ENCODE data around the gene SH2D7.
A peak's percentile ranks its signal among the peaks of the same experiment; 100 is the strongest.

Gene SH2D7

GRCh38 chr15:78103406-78104118 is 11.2 kb downstream of the SH2D7 start:
- no peak overlapping the region for H2AFZ ChIP-seq (ENCODE audit: insufficient read depth, low read length, poor library complexity)
- no peak overlapping the region for H4K12ac ChIP-seq (ENCODE audit: low read depth, low read length)
- H3K4me3 ChIP-seq (ENCODE audit: low read depth, low read length), result no peak overlapping the region
- H3K9me3 ChIP-seq (ENCODE audit: insufficient read depth, low read depth, low read length), result no peaks in the 10 kb centered on the region
- H4K91ac ChIP-seq (ENCODE audit: low read depth, low read length), result peak overlapping the region; percentile 95
- H3K36me3 ChIP-seq (ENCODE audit: control insufficient read depth in 1 of 2, insufficient read depth in 2 of 2, low read length in 2 of 2), result no peaks in the 10 kb centered on the region
- peak; percentile 67 to 74 for DNase-seq
- peak overlapping the region; percentile 39 for H4K8ac ChIP-seq (ENCODE audit: low read depth, low read length)
- H2BK5ac ChIP-seq (ENCODE audit: low read depth, low read length, poor library complexity), result peak overlapping the region; percentile 79
- peaks cover 33% of the 10 kb centered on the region for H3K79me1 ChIP-seq (ENCODE audit: low read length)
- H3K27ac ChIP-seq (ENCODE audit: low read depth, low read length), result peak overlapping the region; percentile 4
- H3K14ac ChIP-seq (ENCODE audit: low read length), result peak overlapping the region; percentile 93
- no peaks in the 10 kb centered on the region for H3K27me3 ChIP-seq (ENCODE audit: insufficient read depth, low read length)
- H3K9ac ChIP-seq (ENCODE audit: low read length), result no peak overlapping the region
- peaks cover 9% of the 10 kb centered on the region for H3K79me2 ChIP-seq (ENCODE audit: control insufficient read depth, insufficient read depth, low read length, poor library complexity)
- peaks cover 34 to 35% of the 10 kb centered on the region in 2 experiments for H3K4me1 ChIP-seq (ENCODE audit: control insufficient read depth in 1 of 2, insufficient read depth in 2 of 2, low read length in 2 of 2)
- H2AK5ac ChIP-seq (ENCODE audit: low read length), result peak overlapping the region; percentile 97
- WGBS (ENCODE audit: extremely low coverage, insufficient coverage, insufficient read length), result no CpG with 5 or more reads among the region's 12 CpGs
- peak overlapping the region; percentile 92 for H2BK12ac ChIP-seq (ENCODE audit: low read length)
- H3K18ac ChIP-seq (ENCODE audit: low read length), result peak overlapping the region; percentile 87
- peak overlapping the region; percentile 84 for H2BK120ac ChIP-seq (ENCODE audit: insufficient read depth, low read length, poor library complexity)
- H3K4ac ChIP-seq (ENCODE audit: low read depth, low read length), result peak overlapping the region; percentile 53
- no peak overlapping the region for H3K23ac ChIP-seq (ENCODE audit: low read length)
- no peak overlapping the region for H3K4me2 ChIP-seq (ENCODE audit: low read length)

- Histone ChIP-seq H3K23ac (ENCODE audit: low read length) (no peak overlapping the region), H3K4me3 (ENCODE audit: low read depth, low read length) (no peak overlapping the region), H2AK5ac (ENCODE audit: low read length) (no peak overlapping the region), H3K79me1 (ENCODE audit: low read length) (peaks cover 33% of the 10 kb centered on the region), H3K4ac (ENCODE audit: low read depth, low read length) (no peak overlapping the region), H3K36me3 (ENCODE audit: control insufficient read depth in 1 of 2, insufficient read depth in 2 of 2, low read length in 2 of 2) (no peaks in the 10 kb centered on the region), H3K4me2 (ENCODE audit: low read length) (no peak overlapping the region), H2BK12ac (ENCODE audit: low read length) (peak overlapping the region; percentile 29), H3K27me3 (ENCODE audit: insufficient read depth, low read length) (no peaks in the 10 kb centered on the region), H3K9me3 (ENCODE audit: insufficient read depth, low read depth, low read length) (no peaks in the 10 kb centered on the region), H4K12ac (ENCODE audit: low read depth, low read length) (no peak overlapping the region), H4K91ac (ENCODE audit: low read depth, low read length) (peak overlapping the region; percentile 18), H3K79me2 (ENCODE audit: control insufficient read depth, insufficient read depth, low read length, poor library complexity) (peaks cover 9% of the 10 kb centered on the region), H3K4me1 (ENCODE audit: control insufficient read depth in 1 of 2, insufficient read depth in 2 of 2, low read length in 2 of 2) (peaks cover 34 to 35% of the 10 kb centered on the region in 2 experiments), H3K27ac (ENCODE audit: low read depth, low read length) (no peak overlapping the region), H4K8ac (ENCODE audit: low read depth, low read length) (no peak overlapping the region), H3K18ac (ENCODE audit: low read length) (no peak overlapping the region), H3K14ac (ENCODE audit: low read length) (no peak overlapping the region), H2AFZ (ENCODE audit: insufficient read depth, low read length, poor library complexity) (no peak overlapping the region), H2BK120ac (ENCODE audit: insufficient read depth, low read length, poor library complexity) (no peak overlapping the region), H3K9ac (ENCODE audit: low read length) (no peak overlapping the region), H2BK5ac (ENCODE audit: low read depth, low read length, poor library complexity) (no peak overlapping the region)
- WGBS (ENCODE audit: extremely low coverage, insufficient coverage, insufficient read length), result no CpG with 5 or more reads among the region's 4 CpGs
- DNase-seq, result peak; percentile 70 to 72
Observed at GRCh38 chr15:78104119-78104479, 11.7 kb downstream of the SH2D7 start.

- no peak overlapping the region for H3K23ac ChIP-seq (ENCODE audit: low read length)
- DNase-seq, result no peak
- no peak overlapping the region for H4K12ac ChIP-seq (ENCODE audit: low read depth, low read length)
- no peaks in the 10 kb centered on the region for H3K27me3 ChIP-seq (ENCODE audit: insufficient read depth, low read length)
- no peak overlapping the region for H3K14ac ChIP-seq (ENCODE audit: low read length)
- peaks cover 34 to 35% of the 10 kb centered on the region in 2 experiments for H3K4me1 ChIP-seq (ENCODE audit: control insufficient read depth in 1 of 2, insufficient read depth in 2 of 2, low read length in 2 of 2)
- H2AFZ ChIP-seq (ENCODE audit: insufficient read depth, low read length, poor library complexity), result no peak overlapping the region
- no peak overlapping the region for H3K18ac ChIP-seq (ENCODE audit: low read length)
- peak overlapping the region; percentile 29 for H2BK12ac ChIP-seq (ENCODE audit: low read length)
- no peaks in the 10 kb centered on the region for H3K36me3 ChIP-seq (ENCODE audit: control insufficient read depth in 1 of 2, insufficient read depth in 2 of 2, low read length in 2 of 2)
- WGBS (ENCODE audit: extremely low coverage, insufficient coverage, insufficient read length), result no CpG with 5 or more reads among the region's 12 CpGs
- H2BK5ac ChIP-seq (ENCODE audit: low read depth, low read length, poor library complexity), result no peak overlapping the region
- peaks cover 9% of the 10 kb centered on the region for H3K79me2 ChIP-seq (ENCODE audit: control insufficient read depth, insufficient read depth, low read length, poor library complexity)
- peak overlapping the region; percentile 18 for H4K91ac ChIP-seq (ENCODE audit: low read depth, low read length)
- no peak overlapping the region for H3K9ac ChIP-seq (ENCODE audit: low read length)
- H4K8ac ChIP-seq (ENCODE audit: low read depth, low read length), result no peak overlapping the region
- no peak overlapping the region for H3K4me2 ChIP-seq (ENCODE audit: low read length)
- H3K79me1 ChIP-seq (ENCODE audit: low read length), result peaks cover 33% of the 10 kb centered on the region
- no peak overlapping the region for H3K4me3 ChIP-seq (ENCODE audit: low read depth, low read length)
- H3K9me3 ChIP-seq (ENCODE audit: insufficient read depth, low read depth, low read length), result no peaks in the 10 kb centered on the region
- H3K27ac ChIP-seq (ENCODE audit: low read depth, low read length), result no peak overlapping the region
- no peak overlapping the region for H2AK5ac ChIP-seq (ENCODE audit: low read length)
- H3K4ac ChIP-seq (ENCODE audit: low read depth, low read length), result no peak overlapping the region
- H2BK120ac ChIP-seq (ENCODE audit: insufficient read depth, low read length, poor library complexity), result no peak overlapping the region
Observed at GRCh38 chr15:78104566-78105475, 12.5 kb downstream of the SH2D7 start.

- Histone ChIP-seq H3K14ac (ENCODE audit: low read length) (no peak overlapping the region), H3K27ac (ENCODE audit: low read depth, low read length) (no peak overlapping the region), H3K79me1 (ENCODE audit: low read length) (peaks cover 27% of the 10 kb centered on the region), H4K8ac (ENCODE audit: low read depth, low read length) (no peak overlapping the region), H3K18ac (ENCODE audit: low read length) (no peak overlapping the region), H2AK5ac (ENCODE audit: low read length) (no peak overlapping the region), H4K12ac (ENCODE audit: low read depth, low read length) (no peak overlapping the region), H3K4me3 (ENCODE audit: low read depth, low read length) (no peak overlapping the region), H3K79me2 (ENCODE audit: control insufficient read depth, insufficient read depth, low read length, poor library complexity) (peaks cover 9% of the 10 kb centered on the region), H3K36me3 (ENCODE audit: control insufficient read depth in 1 of 2, insufficient read depth in 2 of 2, low read length in 2 of 2) (no peaks in the 10 kb centered on the region), H3K4me1 (ENCODE audit: control insufficient read depth in 1 of 2, insufficient read depth in 2 of 2, low read length in 2 of 2) (peaks cover 32 to 34% of the 10 kb centered on the region in 2 experiments), H2BK120ac (ENCODE audit: insufficient read depth, low read length, poor library complexity) (no peak overlapping the region), H2BK12ac (ENCODE audit: low read length) (no peak overlapping the region), H3K4ac (ENCODE audit: low read depth, low read length) (no peak overlapping the region), H3K4me2 (ENCODE audit: low read length) (no peak overlapping the region), H3K27me3 (ENCODE audit: insufficient read depth, low read length) (no peaks in the 10 kb centered on the region), H2AFZ (ENCODE audit: insufficient read depth, low read length, poor library complexity) (no peak overlapping the region), H3K23ac (ENCODE audit: low read length) (no peak overlapping the region), H3K9me3 (ENCODE audit: insufficient read depth, low read depth, low read length) (no peaks in the 10 kb centered on the region), H3K9ac (ENCODE audit: low read length) (no peak overlapping the region), H2BK5ac (ENCODE audit: low read depth, low read length, poor library complexity) (no peak overlapping the region), H4K91ac (ENCODE audit: low read depth, low read length) (no peak overlapping the region)
- WGBS (ENCODE audit: extremely low coverage, insufficient coverage, insufficient read length), result no CpG with 5 or more reads among the region's 16 CpGs
- no peak for DNase-seq
Observed at GRCh38 chr15:78105476-78106241, 13.3 kb downstream of the SH2D7 start.
